ENCODE measurements around the gene OPRD1.
"Not testable (repeated sequence)": the region's sequence is repeated elsewhere in the genome, so short reads cannot be mapped to it uniquely, and the experiment has no call there.

Gene OPRD1

GRCh38 chr1:28836421-28836956 is 24.5 kb downstream of the OPRD1 start:
- in situ Hi-C loops (cut with MboI; ENCODE audit: low sequenced_read_pairs, unreplicated experiment): no loop called here
- DNase-seq (ENCODE audit: low spot score): no peak
- no peak for TF ChIP-seq CTCF (IDR thresholded peaks at IDR 0.05; ENCODE audit: borderline replicate concordance, control extremely low read depth, extremely low read depth, insufficient read depth, missing control alignments)

GRCh38 chr1:28840928-28841544 is 29.1 kb downstream of the OPRD1 start:
- in situ Hi-C loops (cut with MboI; ENCODE audit: low sequenced_read_pairs, unreplicated experiment): no loop called here

GRCh38 chr1:28845786-28846543 is 34.0 kb downstream of the OPRD1 start:
- DNase-seq (ENCODE audit: low spot score): no peak
- TF ChIP-seq CTCF (IDR thresholded peaks at IDR 0.05; ENCODE audit: borderline replicate concordance, control extremely low read depth, extremely low read depth, insufficient read depth, missing control alignments): peak; percentile 22
- in situ Hi-C loops (cut with MboI; ENCODE audit: low sequenced_read_pairs, unreplicated experiment): no loop called here

More at GRCh38 chr1:28840928-28841544, 29.1 kb downstream of the OPRD1 start:
- DNase-seq (ENCODE audit: low spot score): no peak
- no peak for TF ChIP-seq CTCF (IDR thresholded peaks at IDR 0.05; ENCODE audit: borderline replicate concordance, control extremely low read depth, extremely low read depth, insufficient read depth, missing control alignments)

GRCh38 chr1:28847207-28847606 is 35.2 kb downstream of the OPRD1 start:
- in situ Hi-C loops (cut with MboI; ENCODE audit: low sequenced_read_pairs, unreplicated experiment); DNase-seq (ENCODE audit: low spot score): not testable (repeated sequence)

GRCh38 chr1:28848416-28848815 is 36.4 kb downstream of the OPRD1 start:
- in situ Hi-C loops (cut with MboI; ENCODE audit: low sequenced_read_pairs, unreplicated experiment): no loop called here
- no peak for DNase-seq (ENCODE audit: low spot score)
- TF ChIP-seq CTCF (IDR thresholded peaks at IDR 0.05; ENCODE audit: borderline replicate concordance, control extremely low read depth, extremely low read depth, insufficient read depth, missing control alignments): no peak

GRCh38 chr1:28853093-28853742 is 41.2 kb downstream of the OPRD1 start:
- in situ Hi-C loops (cut with MboI; ENCODE audit: low sequenced_read_pairs, unreplicated experiment): no loop called here
- TF ChIP-seq CTCF (IDR thresholded peaks at IDR 0.05; ENCODE audit: borderline replicate concordance, control extremely low read depth, extremely low read depth, insufficient read depth, missing control alignments): no peak
- DNase-seq (ENCODE audit: low spot score): no peak

GRCh38 chr1:28854406-28854805 is 42.4 kb downstream of the OPRD1 start:
- in situ Hi-C loops (cut with MboI; ENCODE audit: low sequenced_read_pairs, unreplicated experiment); DNase-seq (ENCODE audit: low spot score): not testable (repeated sequence)
